ENCODE results near the gene BCL11A.

BCL11A gene

DNA sequence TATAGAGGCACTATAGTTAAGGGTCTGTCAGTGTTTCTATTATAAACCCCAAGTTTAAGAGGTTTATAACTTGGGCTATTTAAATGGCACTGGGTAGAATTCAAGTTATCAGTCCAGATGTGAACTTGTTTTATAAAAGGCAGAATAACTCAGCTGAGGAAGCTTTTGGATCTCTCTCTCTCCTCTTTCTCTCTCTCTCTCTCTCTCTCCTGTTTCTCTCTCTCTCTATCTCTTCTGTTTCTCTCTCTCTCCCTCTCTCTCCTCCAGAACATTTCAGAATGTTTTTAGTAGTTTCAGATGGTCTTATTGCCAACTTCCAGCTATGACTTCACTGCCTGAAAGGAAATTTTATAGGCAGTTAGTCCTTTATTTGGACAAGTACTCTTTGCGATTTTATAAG, 6.4 kb upstream of the BCL11A start:
- no peak for DNase-seq (ENCODE audit: low spot score)
- H3K4me3 ChIP-seq (ENCODE audit: low read length in 2 of 2) = no peak overlapping the region
- no peaks in the 10 kb centered on the region for H3K9me3 ChIP-seq (replicated peaks in 1 of 2; ENCODE audit: control insufficient read depth in 2 of 2, insufficient read depth in 1 of 2, low read depth in 1 of 2, low read length in 2 of 2)
- no peak overlapping the region for H2BK12ac ChIP-seq (ENCODE audit: low read length)
- no peak overlapping the region for H3K4ac ChIP-seq (ENCODE audit: low read length)
- H2AFZ ChIP-seq (ENCODE audit: low read length) = no peak overlapping the region
- H2AK5ac ChIP-seq (ENCODE audit: low read depth, low read length) = no peak overlapping the region
- peaks cover 2 to 68% (median 22%) of the 10 kb centered on the region in 3 experiments for H3K27me3 ChIP-seq (ENCODE audit: control insufficient read depth in 3 of 3, insufficient read depth in 3 of 3, low read depth in 1 of 3, low read length in 3 of 3)
- H3K36me3 ChIP-seq (replicated peaks in 1 of 2; ENCODE audit: control insufficient read depth in 2 of 2, insufficient read depth in 2 of 2, low read length in 2 of 2) = no peaks in the 10 kb centered on the region
- peaks cover 3 to 4% of the 10 kb centered on the region in 2 donors for H3K4me1 ChIP-seq (ENCODE audit: control insufficient read depth in 2 of 2, insufficient read depth in 1 of 2, low read depth in 1 of 2, low read length in 2 of 2)
- H3K14ac ChIP-seq (ENCODE audit: low read length) = no peak overlapping the region
- no peak overlapping the region for H2BK120ac ChIP-seq (ENCODE audit: low read depth, low read length)
- H3K9ac ChIP-seq (ENCODE audit: low read depth, low read length, poor library complexity) = no peak overlapping the region
- H3K27ac ChIP-seq (replicated peaks; ENCODE audit: low read length) = no peak overlapping the region
- H3K18ac ChIP-seq (ENCODE audit: low read length) = no peak overlapping the region
- no peaks in the 10 kb centered on the region for H3K79me1 ChIP-seq (ENCODE audit: low read depth, low read length)
- H2BK5ac ChIP-seq (ENCODE audit: low read length) = no peak overlapping the region
- H3K4me2 ChIP-seq (ENCODE audit: insufficient read depth, low read length, poor library complexity, severe bottlenecking) = no peak overlapping the region
- H4K8ac ChIP-seq (ENCODE audit: low read depth, low read length) = no peak overlapping the region
- no CpG with 5 or more reads among the region's 1 CpG for WGBS, 2 donors (ENCODE audit: extremely low coverage in 2 of 2, insufficient read length in 2 of 2, insufficient replicate concordance in 1 of 2)
- no peak overlapping the region for H2BK15ac ChIP-seq (ENCODE audit: low read length)
- no peak overlapping the region for H4K91ac ChIP-seq (ENCODE audit: low read depth, low read length, poor library complexity)
- H3K23ac ChIP-seq (ENCODE audit: low read depth, low read length, poor library complexity) = no peak overlapping the region

DNA sequence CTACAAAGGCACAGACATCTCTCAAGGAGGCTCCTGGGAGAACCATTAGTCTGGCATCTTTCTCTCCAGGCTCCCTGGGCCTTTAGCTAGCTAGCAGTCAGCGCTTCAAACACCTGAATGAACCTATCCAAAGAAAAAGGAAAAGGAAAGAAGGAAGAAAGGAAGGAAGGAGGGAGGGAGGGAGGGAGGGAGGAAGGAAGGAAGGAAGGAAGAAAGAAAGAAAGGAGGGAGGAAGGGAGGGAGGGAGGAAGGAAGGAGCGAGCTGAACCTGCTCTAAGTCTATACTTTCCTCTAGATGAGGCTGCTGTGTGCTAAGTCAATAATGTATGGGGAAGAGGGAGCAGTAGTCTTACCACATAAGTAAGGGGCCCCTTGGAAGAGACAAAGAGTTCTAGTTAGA, 5.1 kb upstream of the BCL11A start:
- H4K8ac ChIP-seq (ENCODE audit: low read depth, low read length) = no peak overlapping the region
- no peak overlapping the region for H2AK5ac ChIP-seq (ENCODE audit: low read depth, low read length)
- H3K4me1 ChIP-seq (ENCODE audit: control insufficient read depth in 2 of 2, insufficient read depth in 1 of 2, low read depth in 1 of 2, low read length in 2 of 2) = peaks cover 3 to 12% of the 10 kb centered on the region in 2 donors
- no peaks in the 10 kb centered on the region for H3K36me3 ChIP-seq (replicated peaks in 1 of 2; ENCODE audit: control insufficient read depth in 2 of 2, insufficient read depth in 2 of 2, low read length in 2 of 2)
- H3K4ac ChIP-seq (ENCODE audit: low read length) = no peak overlapping the region
- no peak overlapping the region for H2AFZ ChIP-seq (ENCODE audit: low read length)
- no peaks in the 10 kb centered on the region for H3K9me3 ChIP-seq (replicated peaks in 1 of 2; ENCODE audit: control insufficient read depth in 2 of 2, insufficient read depth in 1 of 2, low read depth in 1 of 2, low read length in 2 of 2)
- no peak overlapping the region for H4K91ac ChIP-seq (ENCODE audit: low read depth, low read length, poor library complexity)
- no peak overlapping the region for H2BK5ac ChIP-seq (ENCODE audit: low read length)
- no peak overlapping the region for H3K4me2 ChIP-seq (ENCODE audit: insufficient read depth, low read length, poor library complexity, severe bottlenecking)
- H2BK12ac ChIP-seq (ENCODE audit: low read length) = no peak overlapping the region
- H3K9ac ChIP-seq (ENCODE audit: low read depth, low read length, poor library complexity) = no peak overlapping the region
- H3K14ac ChIP-seq (ENCODE audit: low read length) = no peak overlapping the region
- H3K18ac ChIP-seq (ENCODE audit: low read length) = no peak overlapping the region
- no peak overlapping the region for H2BK120ac ChIP-seq (ENCODE audit: low read depth, low read length)
- H3K79me1 ChIP-seq (ENCODE audit: low read depth, low read length) = no peaks in the 10 kb centered on the region
- no peak overlapping the region for H3K27ac ChIP-seq (replicated peaks; ENCODE audit: low read length)
- H3K27me3 ChIP-seq (ENCODE audit: control insufficient read depth in 3 of 3, insufficient read depth in 3 of 3, low read depth in 1 of 3, low read length in 3 of 3) = peaks cover 2 to 70% (median 30%) of the 10 kb centered on the region in 3 experiments
- no peak overlapping the region for H3K23ac ChIP-seq (ENCODE audit: low read depth, low read length, poor library complexity)
- no CpG with 5 or more reads among the region's 2 CpGs for WGBS, 2 donors (ENCODE audit: extremely low coverage in 2 of 2, insufficient read length in 2 of 2, insufficient replicate concordance in 1 of 2)
- no peak for DNase-seq (ENCODE audit: low spot score)
- H2BK15ac ChIP-seq (ENCODE audit: low read length) = no peak overlapping the region
- H3K4me3 ChIP-seq (ENCODE audit: low read length in 2 of 2) = no peak overlapping the region

- peaks cover 4 to 76% (median 38%) of the 10 kb centered on the region in 3 experiments for H3K27me3 ChIP-seq (ENCODE audit: control insufficient read depth in 3 of 3, insufficient read depth in 3 of 3, low read depth in 1 of 3, low read length in 3 of 3)
- no peak overlapping the region for H3K4me3 ChIP-seq (ENCODE audit: low read length in 2 of 2)
- no peak overlapping the region for H3K18ac ChIP-seq (ENCODE audit: low read length)
- H3K4me2 ChIP-seq (ENCODE audit: insufficient read depth, low read length, poor library complexity, severe bottlenecking) = peak overlapping the region; percentile 41
- H3K4ac ChIP-seq (ENCODE audit: low read length) = no peak overlapping the region
- H2BK12ac ChIP-seq (ENCODE audit: low read length) = no peak overlapping the region
- no peak overlapping the region for H4K91ac ChIP-seq (ENCODE audit: low read depth, low read length, poor library complexity)
- no peak overlapping the region for H3K14ac ChIP-seq (ENCODE audit: low read length)
- no peak overlapping the region for H3K23ac ChIP-seq (ENCODE audit: low read depth, low read length, poor library complexity)
- no peak overlapping the region for H3K27ac ChIP-seq (replicated peaks; ENCODE audit: low read length)
- no CpG with 5 or more reads among the region's 12 CpGs for WGBS, 2 donors (ENCODE audit: extremely low coverage in 2 of 2, insufficient read length in 2 of 2, insufficient replicate concordance in 1 of 2)
- H3K4me1 ChIP-seq (ENCODE audit: control insufficient read depth in 2 of 2, insufficient read depth in 1 of 2, low read depth in 1 of 2, low read length in 2 of 2) = peaks cover 5 to 12% of the 10 kb centered on the region in 2 donors
- no peak overlapping the region for H2BK120ac ChIP-seq (ENCODE audit: low read depth, low read length)
- H2AFZ ChIP-seq (ENCODE audit: low read length) = no peak overlapping the region
- no peaks in the 10 kb centered on the region for H3K36me3 ChIP-seq (replicated peaks in 1 of 2; ENCODE audit: control insufficient read depth in 2 of 2, insufficient read depth in 2 of 2, low read length in 2 of 2)
- H2BK5ac ChIP-seq (ENCODE audit: low read length) = no peak overlapping the region
- H2AK5ac ChIP-seq (ENCODE audit: low read depth, low read length) = no peak overlapping the region
- H3K9ac ChIP-seq (ENCODE audit: low read depth, low read length, poor library complexity) = no peak overlapping the region
- H4K8ac ChIP-seq (ENCODE audit: low read depth, low read length) = no peak overlapping the region
- no peaks in the 10 kb centered on the region for H3K9me3 ChIP-seq (replicated peaks in 1 of 2; ENCODE audit: control insufficient read depth in 2 of 2, insufficient read depth in 1 of 2, low read depth in 1 of 2, low read length in 2 of 2)
- no peaks in the 10 kb centered on the region for H3K79me1 ChIP-seq (ENCODE audit: low read depth, low read length)
- no peak overlapping the region for H2BK15ac ChIP-seq (ENCODE audit: low read length)
- DNase-seq (ENCODE audit: low spot score) = no peak
Measured at GRCh38 chr2:60557486-60557864, 4.0 kb upstream of the BCL11A start.

GRCh38 chr2:60556576-60557485, 3.4 kb upstream of the BCL11A start:
- Histone ChIP-seq H4K91ac (ENCODE audit: low read depth, low read length, poor library complexity) (no peak overlapping the region), H2AFZ (ENCODE audit: low read length) (no peak overlapping the region), H2AK5ac (ENCODE audit: low read depth, low read length) (no peak overlapping the region), H2BK15ac (ENCODE audit: low read length) (no peak overlapping the region), H2BK5ac (ENCODE audit: low read length) (no peak overlapping the region), H3K18ac (ENCODE audit: low read length) (no peak overlapping the region), H3K4me3 (ENCODE audit: low read length in 2 of 2) (no peak overlapping the region), H3K9me3 (replicated peaks in 1 of 2; ENCODE audit: control insufficient read depth in 2 of 2, insufficient read depth in 1 of 2, low read depth in 1 of 2, low read length in 2 of 2) (no peaks in the 10 kb centered on the region), H2BK12ac (ENCODE audit: low read length) (no peak overlapping the region), H3K9ac (ENCODE audit: low read depth, low read length, poor library complexity) (no peak overlapping the region), H3K4me1 (ENCODE audit: control insufficient read depth in 2 of 2, insufficient read depth in 1 of 2, low read depth in 1 of 2, low read length in 2 of 2) (peaks cover 6 to 13% of the 10 kb centered on the region in 2 donors), H4K8ac (ENCODE audit: low read depth, low read length) (no peak overlapping the region), H3K14ac (ENCODE audit: low read length) (no peak overlapping the region), H3K4ac (ENCODE audit: low read length) (no peak overlapping the region), H3K79me1 (ENCODE audit: low read depth, low read length) (no peaks in the 10 kb centered on the region), H3K23ac (ENCODE audit: low read depth, low read length, poor library complexity) (no peak overlapping the region), H3K27me3 (ENCODE audit: control insufficient read depth in 3 of 3, insufficient read depth in 3 of 3, low read depth in 1 of 3, low read length in 3 of 3) (peaks cover 8 to 82% (median 44%) of the 10 kb centered on the region in 3 experiments), H3K27ac (replicated peaks; ENCODE audit: low read length) (no peak overlapping the region), H3K36me3 (replicated peaks in 1 of 2; ENCODE audit: control insufficient read depth in 2 of 2, insufficient read depth in 2 of 2, low read length in 2 of 2) (no peaks in the 10 kb centered on the region), H2BK120ac (ENCODE audit: low read depth, low read length) (no peak overlapping the region), H3K4me2 (ENCODE audit: insufficient read depth, low read length, poor library complexity, severe bottlenecking) (peak overlapping the region; percentile 41)
- no peak for DNase-seq (ENCODE audit: low spot score)
- 100% methylated on average over 2 of the region's 31 CpGs; no CpG with 5 or more reads in 1 of the 2 donors for WGBS, 2 donors (ENCODE audit: extremely low coverage in 2 of 2, insufficient read length in 2 of 2, insufficient replicate concordance in 1 of 2)
